WERI-Rb-1 (cell line): Measurements from ENCODE around the gene RASGEF1B.

Experiments used
- DNase-seq: peaks from one replicate; pipeline ENCODE4 v3.0.0-alpha.2; 2020
- H3K27ac ChIP-seq: fragments of 250-450 bp; sonication (Bioruptor Pico); 2 replicates; pipeline ENCODE4 v1.5.1; 2020; ENCODE audit warnings: mild to moderate bottlenecking, moderate library complexity
- H3K27me3 ChIP-seq: fragments of 250-450 bp; sonication (Bioruptor Pico); 2 replicates; pipeline ENCODE4 v1.5.1; 2021; ENCODE audit warnings: mild to moderate bottlenecking, low read depth, moderate library complexity; ENCODE audit not compliant: insufficient read depth, severe bottlenecking
- H3K36me3 ChIP-seq: fragments of 250-450 bp; sonication (Bioruptor Pico); 2 replicates; pipeline ENCODE4 v1.5.1; 2020; ENCODE audit warnings: mild to moderate bottlenecking, moderate library complexity
- H3K4me3 ChIP-seq: 2 replicates; pipeline ENCODE4 v1.5.1; 2011; ENCODE audit warnings: low read depth, mild to moderate bottlenecking, control low read depth, low read length
- H3K9me3 ChIP-seq: fragments of 250-450 bp; sonication (Bioruptor Pico); 2 replicates; pipeline ENCODE4 v1.5.1; 2021; ENCODE audit warnings: mild to moderate bottlenecking, moderate library complexity; ENCODE audit not compliant: severe bottlenecking
- TF ChIP-seq, protein P1 (sequence below): IDR thresholded peaks from 2 replicates; pipeline ENCODE4 v1.5.1; 2011; ENCODE audit warnings: low read depth, mild to moderate bottlenecking, control low read depth, inconsistent platforms, low read length

Gene RASGEF1B

DNA sequence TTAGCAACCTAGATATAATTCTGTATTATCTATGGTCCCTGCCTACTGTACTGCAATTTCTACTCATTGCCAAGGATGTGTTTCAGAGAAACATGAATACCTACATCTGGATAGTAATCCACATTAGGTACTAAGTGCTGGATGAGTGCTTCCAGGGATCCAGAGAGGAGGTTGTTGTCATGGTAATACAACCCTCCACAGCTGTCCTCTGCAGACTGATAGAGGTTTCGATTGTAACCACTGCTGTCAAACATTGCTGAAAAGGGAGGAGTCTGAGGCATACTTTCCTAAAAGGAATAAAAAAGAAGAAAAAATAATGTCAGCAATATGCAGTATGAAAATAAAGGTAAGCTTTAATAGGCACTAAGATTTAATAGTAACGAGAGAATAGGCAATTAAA, 12.5 kb downstream of the RASGEF1B start:
- TF ChIP-seq, protein P1, sequence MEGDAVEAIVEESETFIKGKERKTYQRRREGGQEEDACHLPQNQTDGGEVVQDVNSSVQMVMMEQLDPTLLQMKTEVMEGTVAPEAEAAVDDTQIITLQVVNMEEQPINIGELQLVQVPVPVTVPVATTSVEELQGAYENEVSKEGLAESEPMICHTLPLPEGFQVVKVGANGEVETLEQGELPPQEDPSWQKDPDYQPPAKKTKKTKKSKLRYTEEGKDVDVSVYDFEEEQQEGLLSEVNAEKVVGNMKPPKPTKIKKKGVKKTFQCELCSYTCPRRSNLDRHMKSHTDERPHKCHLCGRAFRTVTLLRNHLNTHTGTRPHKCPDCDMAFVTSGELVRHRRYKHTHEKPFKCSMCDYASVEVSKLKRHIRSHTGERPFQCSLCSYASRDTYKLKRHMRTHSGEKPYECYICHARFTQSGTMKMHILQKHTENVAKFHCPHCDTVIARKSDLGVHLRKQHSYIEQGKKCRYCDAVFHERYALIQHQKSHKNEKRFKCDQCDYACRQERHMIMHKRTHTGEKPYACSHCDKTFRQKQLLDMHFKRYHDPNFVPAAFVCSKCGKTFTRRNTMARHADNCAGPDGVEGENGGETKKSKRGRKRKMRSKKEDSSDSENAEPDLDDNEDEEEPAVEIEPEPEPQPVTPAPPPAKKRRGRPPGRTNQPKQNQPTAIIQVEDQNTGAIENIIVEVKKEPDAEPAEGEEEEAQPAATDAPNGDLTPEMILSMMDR: no peak
- H3K27me3 ChIP-seq: no peaks in the 10 kb centered on the region
- H3K36me3 ChIP-seq: peaks cover 80% of the 10 kb centered on the region
- no peak overlapping the region for H3K27ac ChIP-seq
- DNase-seq: no peak
- no peak overlapping the region for H3K4me3 ChIP-seq
- no peaks in the 10 kb centered on the region for H3K9me3 ChIP-seq

DNA sequence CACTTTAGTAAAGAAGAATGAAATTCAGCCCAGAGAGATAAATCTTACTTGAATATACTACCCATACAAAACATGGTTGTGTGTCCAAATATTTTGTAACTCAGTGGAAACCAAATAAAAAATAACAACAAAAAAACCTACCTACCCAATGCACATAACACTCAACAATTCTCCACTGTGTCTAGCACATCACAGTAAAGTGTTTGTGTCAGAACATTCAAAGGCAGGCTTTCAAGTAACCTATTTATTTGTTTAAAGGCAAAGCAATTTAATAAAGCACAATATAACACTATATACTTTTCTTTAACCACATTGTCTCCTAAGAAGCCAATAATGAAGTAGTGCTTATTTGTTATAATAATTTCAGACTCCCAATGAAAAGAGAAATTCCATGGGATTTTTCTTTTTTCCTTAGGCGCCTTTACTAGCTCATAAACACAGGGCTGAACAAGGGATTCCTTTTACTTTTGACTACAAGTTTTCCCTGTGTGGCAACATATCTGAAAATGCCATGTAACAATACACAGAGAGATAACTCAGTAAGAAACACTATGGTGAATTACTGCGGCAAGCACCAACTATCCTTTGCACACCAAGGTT, 13.7 kb downstream of the RASGEF1B start:
- Histone ChIP-seq H3K36me3 (peaks cover 88% of the 10 kb centered on the region), H3K27me3 (no peaks in the 10 kb centered on the region), H3K4me3 (no peak overlapping the region), H3K9me3 (no peaks in the 10 kb centered on the region), H3K27ac (no peak overlapping the region)
- DNase-seq: no peak
- TF ChIP-seq, protein P1: no peak

DNA sequence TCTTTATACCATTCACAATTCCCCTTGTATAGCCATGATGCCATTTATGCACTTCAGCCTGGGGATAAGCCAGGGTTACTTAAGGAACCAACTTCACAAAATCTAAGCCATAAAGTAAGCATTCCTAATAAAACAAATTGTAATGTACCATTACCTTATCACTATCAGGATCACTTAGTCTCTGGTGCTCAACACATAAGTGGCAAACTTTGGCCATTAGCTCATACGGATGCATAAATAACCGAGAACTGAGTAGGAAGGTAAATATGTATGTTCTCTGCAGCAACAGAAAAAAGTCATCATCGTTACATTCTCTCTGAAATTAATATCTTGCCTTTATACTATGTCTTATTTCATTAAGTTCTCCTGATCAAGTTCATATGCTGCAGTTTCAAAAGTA, 14.4 kb downstream of the RASGEF1B start:
- DNase-seq: no peak
- Histone ChIP-seq H3K9me3 (no peaks in the 10 kb centered on the region), H3K27ac (no peak overlapping the region), H3K36me3 (peaks cover 89% of the 10 kb centered on the region), H3K27me3 (no peaks in the 10 kb centered on the region), H3K4me3 (no peak overlapping the region)
- TF ChIP-seq, protein P1: no peak

DNA sequence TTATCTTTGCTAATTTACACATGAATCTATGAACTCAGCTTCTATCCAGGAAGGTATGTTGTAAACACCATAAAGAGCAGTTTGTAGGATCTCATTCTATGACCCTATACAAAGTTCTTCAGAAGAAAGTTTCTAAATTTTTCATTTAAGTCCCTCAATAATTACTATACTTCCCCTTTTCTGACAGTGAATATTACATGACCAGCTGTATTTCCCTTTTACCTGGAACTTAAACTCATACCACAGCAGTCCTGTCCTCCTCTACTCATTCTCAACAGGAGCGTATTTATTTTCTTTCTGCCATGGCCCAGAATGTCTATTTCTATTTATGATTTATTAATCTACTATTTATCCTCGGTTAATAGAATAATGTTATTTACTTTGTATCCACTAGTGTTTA, 15.8 kb downstream of the RASGEF1B start:
- DNase-seq: no peak
- no peaks in the 10 kb centered on the region for H3K9me3 ChIP-seq
- TF ChIP-seq, protein P1: no peak
- no peak overlapping the region for H3K4me3 ChIP-seq
- H3K36me3 ChIP-seq: peaks cover 100% of the 10 kb centered on the region
- H3K27me3 ChIP-seq: no peaks in the 10 kb centered on the region
- H3K27ac ChIP-seq: no peak overlapping the region

DNA sequence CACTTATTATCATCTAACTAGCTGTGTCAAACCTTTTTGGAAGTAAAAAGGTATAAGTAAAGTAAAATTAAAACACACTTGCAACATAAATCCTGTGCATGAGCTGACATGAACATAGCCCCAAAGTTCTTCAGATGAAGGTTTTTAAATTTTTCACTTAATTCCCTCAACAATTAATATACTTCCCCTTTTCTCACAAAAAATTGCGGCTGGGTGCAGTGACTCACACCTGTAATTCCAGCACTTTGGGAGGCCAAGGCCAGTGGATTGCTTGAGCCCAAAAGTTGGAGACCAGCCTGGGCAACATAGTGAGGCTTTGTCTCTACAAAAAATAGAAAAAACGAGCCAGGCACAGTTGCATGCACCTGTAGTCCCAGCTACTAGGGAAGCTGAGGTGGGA, 16.8 kb downstream of the RASGEF1B start:
- no peaks in the 10 kb centered on the region for H3K27me3 ChIP-seq
- TF ChIP-seq, protein P1: no peak
- peaks cover 100% of the 10 kb centered on the region for H3K36me3 ChIP-seq
- H3K27ac ChIP-seq: no peak overlapping the region
- no peaks in the 10 kb centered on the region for H3K9me3 ChIP-seq
- DNase-seq: no peak
- H3K4me3 ChIP-seq: no peak overlapping the region

DNA sequence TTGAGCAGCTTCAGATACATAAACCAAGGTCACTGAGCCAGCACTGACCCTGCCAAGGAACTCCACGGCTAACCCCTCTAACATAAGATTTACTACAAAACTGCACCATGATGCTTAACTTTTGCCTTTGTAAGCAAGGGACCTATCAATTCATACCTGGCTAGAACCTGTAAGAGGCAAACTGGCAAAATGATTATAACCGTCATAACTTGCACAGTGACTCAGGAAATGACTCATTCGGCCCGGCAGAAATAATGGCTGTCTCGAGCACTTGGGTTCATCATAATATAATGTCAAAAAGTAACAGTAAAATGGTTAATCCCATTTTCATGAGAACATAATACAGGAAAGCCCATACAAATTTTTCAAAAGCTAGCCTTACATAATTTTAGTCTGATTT, 17.2 kb downstream of the RASGEF1B start:
- Histone ChIP-seq H3K9me3 (no peaks in the 10 kb centered on the region), H3K36me3 (peaks cover 100% of the 10 kb centered on the region), H3K27me3 (no peaks in the 10 kb centered on the region), H3K4me3 (no peak overlapping the region), H3K27ac (peak overlapping the region; percentile 47; the same call in 1 of the 2 replicates)
- TF ChIP-seq, protein P1: no peak
- no peak for DNase-seq
